CD4-positive, alpha-beta T cell treated with Interleukin-6 for 4 hours (primary cell): ENCODE data around the gene RIT2.
"Not testable (repeated sequence)": the region's sequence is repeated elsewhere in the genome, so short reads cannot be mapped to it uniquely, and the experiment has no call there.

Experiments
- DNase-seq: peaks from one replicate; pipeline ENCODE4 v3.0.0-alpha.2; 2020; ENCODE audit warnings: mixed read lengths

RIT2 gene

DNA sequence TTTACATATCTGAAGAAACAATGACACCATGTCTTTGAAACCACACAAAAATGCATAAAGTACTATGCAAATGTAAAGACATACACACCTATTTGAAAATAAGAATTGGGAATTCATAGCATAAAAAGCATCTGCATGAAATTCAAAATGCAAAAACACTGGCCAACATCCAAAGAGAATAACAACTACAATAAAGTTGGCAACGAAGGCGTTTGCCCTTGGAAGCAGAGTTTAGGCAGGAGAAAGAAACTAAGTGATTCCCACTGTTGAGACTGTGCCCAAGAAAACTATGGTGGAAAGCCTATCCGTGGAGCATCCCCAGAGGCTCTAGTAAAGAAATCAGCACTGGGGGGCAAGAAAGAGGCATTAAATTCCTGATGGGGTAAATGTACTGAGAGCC lies 292.8 kb downstream of the RIT2 start:
- no peak for DNase-seq

DNA sequence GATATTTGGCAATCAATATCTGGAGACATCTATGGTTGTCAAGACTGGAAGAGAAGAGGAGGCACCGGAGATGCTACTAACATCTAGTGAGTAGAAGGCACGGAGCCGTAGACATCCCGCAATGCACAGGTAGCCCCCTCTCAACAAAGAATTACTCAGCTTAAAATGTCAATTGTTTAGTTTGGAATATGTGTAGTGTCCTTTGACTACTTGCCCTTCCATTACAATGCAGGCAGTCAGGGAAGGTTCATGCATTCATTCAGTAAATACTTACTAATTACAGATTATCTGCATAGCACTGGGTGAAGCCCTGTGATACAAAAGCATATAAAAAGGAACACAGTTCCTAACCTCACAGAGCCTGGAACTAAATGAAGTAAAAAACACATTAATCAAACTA lies 294.0 kb downstream of the RIT2 start:
- DNase-seq, result no peak

DNA sequence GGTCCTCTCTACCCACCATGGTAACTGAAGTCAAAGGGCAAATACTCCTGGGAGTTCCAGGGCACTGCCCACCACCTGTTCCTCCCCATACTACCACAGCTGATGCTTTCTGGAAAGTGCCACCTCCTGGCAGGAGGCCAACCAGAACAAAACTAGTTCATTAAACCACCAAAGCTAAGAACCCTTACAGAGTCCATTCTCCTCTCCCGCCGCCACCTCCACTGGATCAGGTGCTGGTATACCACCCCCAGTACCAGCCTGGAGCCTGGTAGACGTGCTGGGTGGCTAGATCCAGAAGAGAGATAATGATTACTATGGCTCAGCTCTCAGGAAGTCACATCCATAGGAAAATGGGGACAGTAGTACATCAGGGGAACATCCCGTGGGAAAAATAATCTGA lies 300.9 kb downstream of the RIT2 start:
- DNase-seq, result no peak

DNA sequence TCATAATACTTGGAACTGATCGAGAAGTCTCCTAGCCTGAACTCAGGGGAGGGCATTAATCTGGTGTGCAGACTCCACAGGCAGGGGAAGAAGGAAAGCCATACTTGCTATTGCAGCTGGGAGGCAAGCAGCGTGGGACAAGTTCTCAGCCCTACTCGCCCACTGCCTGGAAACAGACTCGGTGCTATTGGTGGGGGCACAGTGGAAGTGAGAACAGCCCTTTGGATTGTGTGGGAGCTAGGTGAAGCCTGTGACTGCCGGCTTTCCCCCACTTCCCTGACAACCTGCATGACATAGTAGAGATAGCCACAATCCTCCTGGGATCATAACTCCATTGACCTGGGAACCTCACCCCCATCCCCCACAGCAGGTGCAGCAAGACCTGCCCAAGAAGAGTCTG lies 301.3 kb downstream of the RIT2 start:
- DNase-seq, result no peak

DNA sequence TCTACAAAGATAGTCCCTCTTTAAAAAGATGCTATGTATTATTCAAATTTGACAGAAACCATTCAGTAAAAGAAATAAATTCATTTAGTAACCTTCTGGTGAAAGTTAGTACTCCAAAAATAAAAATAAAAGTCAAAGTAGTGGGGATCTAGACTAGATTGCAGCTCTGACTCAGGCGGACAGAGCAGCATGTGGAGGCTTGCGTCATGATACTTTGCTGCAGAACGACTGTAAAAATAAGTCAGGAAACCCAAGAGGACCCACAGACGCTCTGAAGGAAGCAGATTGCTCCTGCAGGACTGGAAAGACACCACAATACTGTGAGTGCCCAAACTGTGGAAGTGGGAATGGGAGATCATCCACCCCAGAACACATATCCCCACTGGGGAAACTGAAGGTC lies 301.9 kb downstream of the RIT2 start:
- DNase-seq, result no peak

DNA sequence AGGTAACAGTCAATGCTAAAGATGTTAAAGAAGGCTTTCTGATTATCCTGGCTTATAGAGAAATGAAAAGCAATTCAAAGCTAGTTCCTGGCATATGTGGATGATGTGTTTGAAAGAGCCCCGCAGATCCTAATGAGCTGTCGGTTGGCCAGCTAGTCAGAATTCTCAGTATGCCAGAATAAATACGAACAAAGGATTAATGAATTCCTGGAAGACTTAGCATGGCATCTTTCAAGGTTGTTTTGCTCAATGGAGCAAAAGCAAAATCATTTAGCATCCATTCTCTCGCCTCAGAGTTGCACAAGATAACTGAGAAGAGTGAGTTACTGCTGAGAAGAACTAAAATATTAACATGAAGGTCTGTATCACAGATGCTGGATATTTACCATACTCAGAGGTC lies 307.6 kb downstream of the RIT2 start:
- DNase-seq, result no peak

DNA sequence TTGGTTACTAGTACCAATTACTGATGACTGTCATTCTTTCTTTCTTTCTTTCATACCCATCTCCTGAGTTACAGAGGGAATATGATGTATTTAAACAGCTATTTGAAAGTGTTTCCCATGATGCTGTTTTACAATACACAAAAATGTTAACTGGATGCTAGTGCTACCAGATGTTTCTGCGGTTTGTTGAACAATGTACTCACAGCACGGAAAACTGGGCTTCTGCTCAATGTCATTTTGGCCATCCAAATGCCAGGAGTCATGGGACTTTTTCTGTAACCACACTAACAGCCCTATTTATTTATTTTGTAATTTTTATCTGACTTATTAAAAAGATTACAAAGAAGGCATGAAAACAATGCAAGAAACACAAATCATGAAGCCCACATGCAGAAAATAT lies 313.8 kb downstream of the RIT2 start:
- DNase-seq, result no peak

DNA sequence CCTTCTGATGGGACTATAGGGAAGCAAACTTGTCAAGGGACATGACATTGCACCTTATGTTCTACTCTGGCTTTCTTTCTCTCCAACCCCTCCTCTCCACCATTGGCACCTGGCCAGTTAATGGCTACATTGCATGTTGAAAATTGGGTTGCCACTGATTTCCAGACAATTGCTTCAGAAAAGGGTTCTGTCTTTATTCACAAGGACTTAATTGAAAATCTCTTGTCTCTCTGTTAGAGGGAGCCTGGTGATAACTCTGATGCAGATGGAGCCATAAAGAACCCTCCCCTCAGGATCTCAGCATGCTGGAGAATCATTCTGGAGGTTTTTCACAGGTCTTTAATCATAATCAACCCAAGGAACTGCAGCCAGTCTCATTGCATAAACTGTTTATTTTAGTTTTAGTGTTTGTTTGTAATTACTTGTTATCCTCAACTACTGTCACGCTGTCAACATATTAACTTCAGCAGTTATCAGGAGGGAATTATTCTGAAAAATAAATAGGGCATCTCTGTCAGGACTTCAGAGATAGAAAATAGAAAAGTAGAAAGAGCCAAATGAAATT lies 316.8 kb downstream of the RIT2 start:
- no peak for DNase-seq

DNA sequence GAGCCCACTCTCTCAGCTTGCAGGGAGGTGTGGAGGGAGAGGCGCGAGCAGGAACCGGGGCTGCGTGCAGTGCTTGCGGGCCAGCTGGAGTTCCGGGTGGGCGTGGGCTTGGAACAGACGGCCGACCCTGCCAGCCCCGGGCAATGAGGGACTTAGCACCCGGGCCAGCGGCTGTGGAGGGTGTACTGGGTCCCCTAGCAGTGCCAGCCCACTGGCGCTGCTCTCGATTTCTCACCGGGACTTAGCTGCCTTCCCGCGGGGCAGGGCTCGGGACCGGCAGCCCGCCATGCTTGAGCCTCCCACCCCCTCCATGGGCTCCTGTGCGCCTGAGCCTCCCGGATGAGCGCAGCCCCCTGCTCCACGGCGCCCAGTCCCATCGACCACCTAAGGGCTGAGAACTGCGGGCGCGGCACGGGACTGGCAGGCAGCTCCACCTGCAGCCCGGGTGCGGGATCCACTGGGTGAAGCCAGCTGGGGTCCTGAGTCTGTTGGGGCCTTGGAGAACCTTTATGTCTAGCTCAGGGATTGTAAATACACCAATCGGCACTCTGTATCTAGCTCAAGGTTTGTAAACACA lies 320.2 kb downstream of the RIT2 start:
- DNase-seq, result not testable (repeated sequence)

DNA sequence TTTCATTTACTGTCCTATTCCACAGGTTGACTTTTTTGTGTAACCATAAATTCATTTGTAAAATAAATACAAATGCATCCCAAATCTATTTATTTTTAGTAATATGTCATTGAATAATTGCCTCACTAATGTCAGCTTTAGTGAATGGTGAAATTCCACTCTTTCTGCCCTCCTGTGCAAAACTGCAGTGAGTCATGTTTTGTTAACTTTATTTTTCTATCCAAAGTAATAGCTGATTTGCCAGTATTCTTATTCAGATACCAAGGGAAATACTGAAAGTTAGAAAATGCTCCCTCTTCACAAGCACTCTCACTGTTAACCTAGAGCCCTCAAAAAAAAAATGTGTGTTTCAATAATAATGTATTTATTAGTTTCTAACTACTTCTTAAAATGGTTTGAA lies 322.8 kb downstream of the RIT2 start:
- no peak for DNase-seq

DNA sequence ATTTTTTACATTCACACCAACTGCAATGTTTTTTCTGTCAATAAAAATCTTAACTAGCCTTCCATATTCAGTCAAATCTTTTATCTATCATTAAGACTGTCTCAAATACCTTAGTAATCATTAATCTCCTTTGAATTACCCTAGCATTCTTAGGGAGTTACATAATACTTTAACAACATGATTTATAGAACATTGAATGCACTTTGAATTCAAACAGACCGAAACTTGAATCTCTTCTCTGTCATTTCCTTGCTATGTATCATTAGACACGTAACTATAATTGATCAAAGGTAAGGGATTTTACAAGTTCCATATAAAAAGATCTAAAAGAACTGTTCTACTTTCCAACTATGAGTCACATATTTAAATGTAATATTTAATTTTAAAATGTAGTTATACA lies 330.9 kb downstream of the RIT2 start:
- DNase-seq, result no peak

DNA sequence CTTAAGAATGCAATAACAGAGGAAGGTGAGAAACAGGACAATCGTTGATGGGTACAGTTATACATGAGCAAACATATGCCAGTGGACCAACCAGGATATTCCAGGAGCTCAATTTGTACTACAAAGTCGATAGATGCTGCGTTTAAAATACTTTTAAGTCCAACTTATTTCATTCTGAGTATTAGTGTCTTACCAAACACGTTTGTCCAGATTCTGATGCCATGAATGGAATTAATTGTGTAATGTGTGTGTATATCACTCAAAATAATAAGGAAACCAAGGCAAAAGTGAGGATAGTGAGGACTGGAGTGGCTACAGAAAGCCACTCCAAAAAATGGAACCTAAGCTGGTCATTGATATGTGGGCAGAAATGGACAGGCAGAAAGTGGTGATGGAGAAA lies 332.6 kb downstream of the RIT2 start:
- DNase-seq, result no peak

DNA sequence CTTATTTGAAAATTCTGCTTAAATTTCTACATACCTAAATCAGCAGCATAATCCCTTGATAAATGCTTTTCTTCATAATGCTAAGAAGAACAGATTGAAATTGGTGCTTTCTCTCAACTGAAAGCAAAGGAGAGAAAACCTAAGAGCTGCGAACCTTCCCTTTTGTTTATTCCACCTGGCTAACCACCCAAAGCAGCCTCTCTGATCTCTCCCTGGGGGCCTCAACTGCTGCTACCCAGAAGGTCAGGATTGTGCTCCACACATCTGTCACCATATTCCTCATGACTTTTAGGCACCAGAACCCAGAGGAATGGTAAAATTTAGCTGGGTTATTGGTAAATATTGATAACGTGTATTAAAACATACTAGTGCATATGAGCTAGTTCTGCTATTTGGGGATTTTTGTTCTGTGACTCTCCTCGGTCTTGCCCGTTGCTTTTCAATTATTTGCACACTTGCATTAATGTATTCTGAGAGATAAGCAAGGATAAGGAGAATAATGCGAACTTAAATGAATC lies 334.1 kb downstream of the RIT2 start:
- no peak for DNase-seq

DNA sequence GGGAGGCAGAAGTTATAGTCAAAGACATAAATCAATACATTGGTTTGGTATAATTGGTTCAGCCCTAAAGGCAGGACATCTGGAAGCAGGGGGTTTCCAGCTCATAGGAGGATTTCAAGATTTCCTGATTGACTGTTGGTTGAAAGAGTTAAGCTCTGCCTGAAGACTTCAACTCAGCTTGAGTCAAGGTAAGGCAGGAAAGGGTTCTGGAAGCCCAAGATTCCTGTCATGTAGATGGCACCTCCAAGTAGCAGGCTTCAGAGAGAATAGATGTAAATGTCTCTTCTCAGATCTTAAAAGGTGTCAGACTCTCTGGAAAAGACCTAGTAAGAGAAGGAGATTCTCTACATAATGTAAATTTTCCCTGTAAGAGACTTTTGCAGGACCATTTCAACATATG lies 335.3 kb downstream of the RIT2 start:
- no peak for DNase-seq

DNA sequence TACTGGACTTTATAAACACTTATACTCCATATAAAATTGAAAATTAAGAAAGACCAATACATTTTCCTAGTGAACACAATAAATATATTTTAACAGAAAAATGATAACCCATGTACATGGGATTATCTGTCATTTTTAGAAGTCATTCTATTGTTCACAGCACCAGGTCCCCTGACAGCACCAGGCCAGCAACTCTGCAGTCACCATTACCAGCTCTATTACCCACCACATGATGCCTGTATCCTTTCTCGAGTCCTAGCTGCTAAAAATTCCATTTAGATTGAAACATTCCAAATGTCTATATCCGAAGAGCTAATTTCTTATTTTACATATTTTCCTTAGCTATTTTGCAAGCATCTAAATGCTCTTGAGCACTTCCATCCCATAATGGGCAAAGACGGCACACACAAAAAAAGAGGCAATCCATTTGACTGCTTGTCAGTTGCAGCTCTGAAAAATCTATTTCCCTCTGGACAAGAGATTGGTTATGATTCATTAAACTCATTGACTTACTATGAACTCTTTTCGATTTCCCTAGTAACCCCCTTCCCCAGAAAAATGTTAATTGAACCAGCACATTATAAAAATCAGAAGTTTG lies 336.9 kb downstream of the RIT2 start:
- DNase-seq, result no peak

DNA sequence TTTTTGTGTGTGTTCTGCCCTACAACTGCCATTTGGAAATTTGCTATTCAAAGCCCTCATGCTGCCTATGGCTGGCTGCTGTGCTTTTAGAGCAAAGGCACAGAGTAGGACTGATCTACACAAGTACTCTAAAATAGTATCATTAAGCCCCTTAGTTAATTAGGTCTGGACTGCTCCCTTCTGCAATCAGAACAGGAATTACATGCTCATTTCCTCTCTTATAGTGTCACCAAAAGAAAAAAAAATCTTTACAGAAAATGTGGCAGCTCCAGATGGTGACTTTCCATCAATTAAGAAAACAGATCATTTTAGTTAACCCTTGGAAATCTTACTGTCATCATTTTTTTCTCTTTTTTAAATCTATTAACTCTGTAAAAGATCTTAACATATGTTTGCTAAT lies 337.5 kb downstream of the RIT2 start:
- DNase-seq, result no peak

DNA sequence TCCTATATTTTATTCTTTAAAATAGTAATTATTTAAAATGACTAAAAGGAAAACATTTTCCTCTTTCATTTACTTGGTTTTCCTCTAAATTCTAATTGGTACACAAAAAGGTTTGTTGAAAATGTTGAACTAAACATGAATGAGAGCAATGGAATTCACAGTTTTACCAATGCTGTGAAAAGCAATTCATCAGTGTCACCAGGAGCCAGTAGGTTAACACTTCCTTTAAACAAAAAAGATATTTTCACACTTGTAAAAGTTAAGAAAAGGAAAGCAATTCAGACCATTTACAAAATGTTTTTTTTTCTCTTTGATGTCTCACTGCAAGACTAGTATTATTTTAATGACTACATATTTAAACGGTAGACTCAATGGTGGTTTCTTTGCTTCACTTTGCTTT lies 341.6 kb downstream of the RIT2 start:
- DNase-seq, result no peak

DNA sequence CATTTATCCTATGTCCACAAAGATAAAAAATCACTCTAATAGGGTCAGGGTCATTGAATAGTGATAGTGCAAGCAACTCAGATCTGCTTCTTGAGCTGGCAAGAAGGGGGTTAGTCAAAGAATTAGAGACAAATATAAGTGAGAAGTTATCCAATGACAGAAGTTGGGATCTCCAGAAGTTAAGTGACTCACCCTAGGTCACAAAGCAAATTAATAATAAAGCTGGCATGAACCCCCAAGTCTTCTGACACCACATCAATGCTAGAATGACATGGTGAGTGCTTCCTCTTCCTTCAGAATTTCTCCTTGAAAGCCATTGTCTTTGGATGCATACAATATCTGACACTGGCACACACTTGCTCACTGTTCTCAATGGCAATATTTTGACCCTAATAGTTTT lies 343.5 kb downstream of the RIT2 start:
- no peak for DNase-seq

DNA sequence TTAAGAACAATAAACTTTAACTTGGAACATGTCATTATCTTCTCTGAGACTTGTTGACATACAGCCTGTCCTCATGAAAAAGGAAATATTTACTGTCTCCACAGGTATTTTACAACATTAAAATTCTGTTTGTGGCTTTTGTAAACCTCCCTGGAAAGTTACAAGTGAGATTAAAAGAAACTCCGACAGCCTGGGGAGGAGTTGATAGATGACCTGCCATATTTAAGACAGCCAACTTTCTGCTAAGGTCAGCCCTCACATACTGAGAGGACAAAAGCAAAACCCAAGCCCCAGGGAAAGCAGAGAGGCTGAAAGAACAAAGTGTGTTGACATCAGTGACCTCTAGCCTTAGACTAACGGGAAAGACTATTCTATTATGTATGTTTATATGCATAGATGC lies 350.2 kb downstream of the RIT2 start:
- no peak for DNase-seq

DNA sequence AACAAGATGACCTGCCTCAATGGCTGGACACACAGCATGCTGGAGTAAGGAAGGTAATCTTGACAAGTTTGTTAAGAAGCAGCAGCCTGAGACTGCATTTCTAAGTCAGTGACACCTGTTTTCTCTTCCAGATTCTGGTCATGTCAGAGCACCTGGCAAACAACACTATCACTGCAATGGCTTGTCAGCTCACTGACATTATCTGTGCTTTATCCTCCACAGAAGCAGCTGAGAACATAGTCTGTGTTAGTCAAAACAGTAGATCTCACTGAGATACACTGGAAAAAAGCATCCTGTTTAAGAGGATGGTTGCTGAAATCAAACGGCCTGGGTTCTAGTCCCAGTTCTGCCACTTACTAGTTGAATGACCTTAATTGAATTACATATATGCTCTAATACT lies 355.2 kb downstream of the RIT2 start:
- DNase-seq, result no peak

DNA sequence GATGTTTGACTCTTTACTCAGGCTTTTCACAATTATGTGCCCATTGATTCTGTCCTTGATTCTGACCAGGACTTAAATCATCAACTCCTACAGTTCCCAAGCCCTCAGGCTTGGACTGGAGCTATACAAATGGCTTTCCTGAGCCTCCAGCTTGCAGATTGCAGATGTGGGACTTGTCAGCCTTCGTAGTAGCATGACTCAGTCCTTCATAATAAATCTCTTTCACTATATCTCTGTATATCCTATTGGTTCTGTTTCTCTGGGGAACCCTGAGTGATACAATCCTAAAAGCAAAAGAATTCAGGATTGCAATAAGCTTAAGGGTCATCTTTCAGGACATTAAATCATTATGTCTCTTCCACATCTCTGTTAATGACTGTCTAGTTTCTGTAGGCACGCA lies 356.6 kb downstream of the RIT2 start:
- DNase-seq, result no peak

DNA sequence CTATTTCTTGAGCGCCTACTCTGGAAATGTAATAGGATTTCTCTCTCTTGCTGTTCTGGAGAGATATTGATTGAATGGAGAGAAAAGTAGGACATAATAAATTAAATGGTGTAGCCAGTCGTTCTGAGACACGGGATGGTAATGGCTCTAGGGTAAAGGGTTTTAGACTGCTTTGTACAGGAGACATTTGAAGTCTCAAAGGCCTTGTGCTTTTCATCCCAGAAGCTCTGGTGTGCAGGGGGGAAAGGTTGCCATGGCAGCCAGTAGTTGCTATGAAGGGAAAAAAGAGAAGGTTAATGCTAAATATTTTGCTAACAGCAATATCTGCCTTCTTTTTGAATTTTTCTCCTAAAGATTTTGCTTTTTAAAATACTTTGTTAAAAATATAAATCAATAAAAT lies 359.3 kb downstream of the RIT2 start:
- DNase-seq, result no peak

DNA sequence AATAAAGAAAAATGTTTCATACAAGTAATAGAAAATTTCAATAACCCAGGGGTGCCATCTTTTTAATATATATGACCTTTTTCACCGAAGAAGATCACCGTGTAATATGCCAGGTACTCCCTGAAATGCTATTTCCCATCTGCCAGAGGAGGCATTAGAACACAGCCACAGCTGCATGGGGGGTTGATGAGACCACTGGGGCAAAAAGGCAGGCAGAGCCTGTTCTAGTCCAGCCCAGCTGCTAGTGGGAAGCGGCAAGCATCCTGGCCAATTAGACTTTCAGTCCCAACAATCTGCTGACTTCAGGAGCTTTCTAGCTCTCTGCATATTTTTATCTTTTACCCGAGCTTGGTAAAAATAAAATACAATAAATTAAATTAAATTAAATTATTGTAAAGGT lies 362.6 kb downstream of the RIT2 start:
- no peak for DNase-seq

DNA sequence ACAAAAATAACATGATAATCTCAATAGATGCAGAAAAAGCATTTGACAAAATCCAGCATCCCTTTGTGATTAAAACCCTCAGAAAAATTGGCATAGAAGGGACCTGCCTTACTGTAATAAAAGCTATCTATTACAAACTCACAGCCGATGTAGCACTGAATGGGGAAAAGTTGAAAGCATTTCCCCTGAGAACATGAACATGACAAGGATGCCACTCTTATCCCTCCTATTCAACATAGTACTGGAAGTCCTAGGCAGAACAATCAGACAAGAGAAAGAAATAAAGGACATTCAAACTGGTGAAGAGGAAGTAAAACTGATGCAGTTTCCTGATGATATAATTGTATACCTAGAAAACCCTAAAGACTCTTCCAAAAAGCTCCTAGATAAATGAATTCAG lies 368.7 kb downstream of the RIT2 start:
- no peak for DNase-seq

DNA sequence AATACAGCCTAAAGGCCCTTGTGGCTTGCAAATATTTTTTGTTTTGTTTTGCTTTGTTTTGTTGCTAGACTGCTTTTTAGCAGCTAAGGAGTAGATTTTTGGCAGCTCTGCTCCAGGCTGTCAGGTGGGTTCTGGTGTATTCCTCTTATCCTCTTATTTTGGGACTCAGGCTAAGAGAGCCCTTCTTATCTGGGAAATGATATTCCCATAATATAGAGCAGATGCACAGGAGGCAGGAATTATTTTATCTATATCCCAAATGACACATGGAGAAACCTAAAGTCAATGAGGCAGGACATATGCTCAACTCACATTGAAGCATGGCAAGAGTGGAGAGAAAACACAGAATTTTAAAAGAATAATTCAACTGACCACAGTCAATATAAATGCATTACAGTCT lies 369.6 kb downstream of the RIT2 start:
- DNase-seq, result no peak
